Measurements from ENCODE around the gene CDH26.

GRCh38 chr20:60057123-60057865 lies 99.1 kb downstream of the CDH26 start:
- TF ChIP-seq, protein P1, sequence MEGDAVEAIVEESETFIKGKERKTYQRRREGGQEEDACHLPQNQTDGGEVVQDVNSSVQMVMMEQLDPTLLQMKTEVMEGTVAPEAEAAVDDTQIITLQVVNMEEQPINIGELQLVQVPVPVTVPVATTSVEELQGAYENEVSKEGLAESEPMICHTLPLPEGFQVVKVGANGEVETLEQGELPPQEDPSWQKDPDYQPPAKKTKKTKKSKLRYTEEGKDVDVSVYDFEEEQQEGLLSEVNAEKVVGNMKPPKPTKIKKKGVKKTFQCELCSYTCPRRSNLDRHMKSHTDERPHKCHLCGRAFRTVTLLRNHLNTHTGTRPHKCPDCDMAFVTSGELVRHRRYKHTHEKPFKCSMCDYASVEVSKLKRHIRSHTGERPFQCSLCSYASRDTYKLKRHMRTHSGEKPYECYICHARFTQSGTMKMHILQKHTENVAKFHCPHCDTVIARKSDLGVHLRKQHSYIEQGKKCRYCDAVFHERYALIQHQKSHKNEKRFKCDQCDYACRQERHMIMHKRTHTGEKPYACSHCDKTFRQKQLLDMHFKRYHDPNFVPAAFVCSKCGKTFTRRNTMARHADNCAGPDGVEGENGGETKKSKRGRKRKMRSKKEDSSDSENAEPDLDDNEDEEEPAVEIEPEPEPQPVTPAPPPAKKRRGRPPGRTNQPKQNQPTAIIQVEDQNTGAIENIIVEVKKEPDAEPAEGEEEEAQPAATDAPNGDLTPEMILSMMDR (IDR thresholded peaks at IDR 0.05), result peak; percentile 71 to 81 (median 75)
- no peak for TF ChIP-seq POLR2A (IDR thresholded peaks at IDR 0.05)

Data from uterus (tissue), 2 donors.